IPS DF 6.9 (cell line): ENCODE data around the gene DNM1L.

ENCODE experiments used
- DNase-seq: peaks from one replicate; pipeline ENCODE4 v3.0.0-alpha.2; 2013; ENCODE audit warnings: low read depth, low spot score
- H3K27ac ChIP-seq: one replicate; pipeline ENCODE4 v1.5.1; 2013; ENCODE audit warnings: low read length, control low read depth
- H3K27me3 ChIP-seq: 2 replicates; pipeline ENCODE4 v1.6.1; 2013; ENCODE audit warnings: mild to moderate bottlenecking, low read length; ENCODE audit not compliant: control insufficient read depth, insufficient read depth
- H3K36me3 ChIP-seq: 2 replicates; pipeline ENCODE4 v1.6.1; 2013; ENCODE audit warnings: low read length; ENCODE audit not compliant: control insufficient read depth, insufficient read depth
- H3K4me1 ChIP-seq: 2 replicates; pipeline ENCODE4 v1.6.1; 2013; ENCODE audit warnings: low read length; ENCODE audit not compliant: control insufficient read depth, insufficient read depth
- H3K4me3 ChIP-seq: 2 replicates; pipeline ENCODE4 v1.5.1; 2013; ENCODE audit warnings: mild to moderate bottlenecking, low read length
- H3K9me3 ChIP-seq: 2 replicates; pipeline ENCODE4 v1.6.1; 2013; ENCODE audit warnings: low read length, inconsistent platforms; ENCODE audit not compliant: control insufficient read depth, insufficient read depth
- WGBS: extraction: QIAGEN DNeasy Blood & Tissue Kit; methylation state at CpG from one replicate; pipeline ENCODE4 v1.1.7; 2013; ENCODE audit warnings: mixed read lengths, missing lambda C conversion rate; ENCODE audit not compliant: insufficient read length, insufficient coverage; 5-methylcytosine and 5-hydroxymethylcytosine counted together

Gene DNM1L

GRCh38 chr12:32777159-32777558, 98.1 kb downstream of the DNM1L start:
- WGBS = no CpG with 5 or more reads among the region's 5 CpGs
- no peak for DNase-seq
- no peak overlapping the region for H3K27ac ChIP-seq
- H3K27me3 ChIP-seq = no peaks in the 10 kb centered on the region
- H3K4me1 ChIP-seq = no peaks in the 10 kb centered on the region
- H3K4me3 ChIP-seq = no peak overlapping the region
- H3K36me3 ChIP-seq = no peaks in the 10 kb centered on the region
- H3K9me3 ChIP-seq = no peaks in the 10 kb centered on the region

- H3K27ac ChIP-seq = no peak overlapping the region
- no peak for DNase-seq
- no CpG with 5 or more reads among the region's 6 CpGs for WGBS
- no peak overlapping the region for H3K4me3 ChIP-seq
- no peaks in the 10 kb centered on the region for H3K9me3 ChIP-seq
- H3K4me1 ChIP-seq = no peaks in the 10 kb centered on the region
- H3K27me3 ChIP-seq = no peaks in the 10 kb centered on the region
- no peaks in the 10 kb centered on the region for H3K36me3 ChIP-seq
These were observed 98.6 kb downstream of the DNM1L start for GRCh38 chr12:32777691-32778175.

DNA sequence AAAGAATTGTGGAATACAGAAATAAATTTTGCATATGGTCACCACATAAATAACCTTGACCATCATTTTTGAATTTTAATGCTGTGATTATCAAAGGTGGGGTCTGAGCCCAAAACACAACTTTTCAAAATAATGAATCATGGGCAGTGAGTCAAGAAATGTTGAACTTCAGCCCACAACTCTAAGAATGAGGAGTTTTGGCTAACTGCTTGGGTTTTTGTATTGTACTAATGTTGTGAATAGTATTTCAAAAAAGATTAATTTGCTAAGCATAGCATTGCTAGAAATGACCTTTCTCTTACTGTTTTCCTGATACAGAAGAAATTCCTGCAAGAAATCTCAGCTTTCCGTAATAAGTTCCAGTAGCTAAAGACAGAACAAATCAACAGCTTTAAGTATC, 101.0 kb downstream of the DNM1L start:
- no peak for DNase-seq
- H3K4me1 ChIP-seq = no peaks in the 10 kb centered on the region
- H3K27ac ChIP-seq = no peak overlapping the region
- H3K4me3 ChIP-seq = no peak overlapping the region
- no peaks in the 10 kb centered on the region for H3K9me3 ChIP-seq
- no peaks in the 10 kb centered on the region for H3K27me3 ChIP-seq
- no CpG with 5 or more reads among the region's 1 CpG for WGBS
- no peaks in the 10 kb centered on the region for H3K36me3 ChIP-seq

DNA sequence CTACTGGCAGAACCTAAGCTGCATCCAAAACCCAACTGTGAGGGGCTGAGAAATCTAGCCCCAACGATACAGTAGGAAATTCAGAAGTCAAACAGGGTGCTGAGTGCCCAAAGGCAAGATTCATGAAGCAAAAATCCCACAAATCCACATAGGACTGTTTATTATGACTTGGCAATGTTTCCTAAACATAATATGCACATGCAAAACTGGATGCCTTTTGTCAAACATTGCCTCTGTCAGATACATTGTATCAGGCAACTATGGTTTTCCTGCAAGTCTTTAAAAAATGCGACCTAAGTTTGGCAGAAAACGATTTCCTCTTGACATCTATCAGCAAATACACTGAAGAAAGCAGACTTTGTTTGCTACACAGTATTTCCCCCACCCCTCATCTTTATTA, 103.9 kb downstream of the DNM1L start:
- Histone ChIP-seq H3K36me3 (no peaks in the 10 kb centered on the region), H3K9me3 (no peaks in the 10 kb centered on the region), H3K4me3 (no peak overlapping the region), H3K27me3 (no peaks in the 10 kb centered on the region), H3K27ac (no peak overlapping the region), H3K4me1 (no peaks in the 10 kb centered on the region)
- DNase-seq = no peak
- no CpG with 5 or more reads among the region's 3 CpGs for WGBS

DNA sequence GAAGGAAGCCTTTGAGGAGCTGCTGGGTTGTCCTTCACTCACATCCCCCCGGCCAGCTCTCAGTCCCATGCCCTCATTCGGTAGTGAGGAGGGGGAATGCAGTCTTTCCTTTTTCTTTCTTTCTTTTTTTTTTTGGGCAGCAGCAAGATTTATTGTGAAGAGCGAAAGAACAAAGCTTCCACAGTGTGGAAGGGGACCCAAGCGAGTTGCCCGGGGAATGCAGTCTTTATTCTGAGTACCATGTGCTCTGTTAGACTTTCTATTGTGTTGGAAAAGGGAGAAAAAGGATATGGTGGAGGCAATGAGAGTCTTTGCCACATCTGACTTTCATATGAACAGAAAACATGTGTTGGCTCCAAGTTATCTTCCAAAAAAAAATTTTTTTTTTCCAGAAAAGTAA, 106.5 kb downstream of the DNM1L start:
- H3K9me3 ChIP-seq = no peaks in the 10 kb centered on the region
- no peaks in the 10 kb centered on the region for H3K4me1 ChIP-seq
- no peak overlapping the region for H3K4me3 ChIP-seq
- no CpG with 5 or more reads among the region's 5 CpGs for WGBS
- no peaks in the 10 kb centered on the region for H3K36me3 ChIP-seq
- no peak overlapping the region for H3K27ac ChIP-seq
- no peaks in the 10 kb centered on the region for H3K27me3 ChIP-seq
- no peak for DNase-seq

- no peak overlapping the region for H3K4me3 ChIP-seq
- no peaks in the 10 kb centered on the region for H3K27me3 ChIP-seq
- no peak for DNase-seq
- H3K36me3 ChIP-seq = peaks cover 4% of the 10 kb centered on the region; the same call in 1 of the 2 replicates
- no peaks in the 10 kb centered on the region for H3K9me3 ChIP-seq
- WGBS = no CpG with 5 or more reads among the region's 4 CpGs
- no peak overlapping the region for H3K27ac ChIP-seq
- no peaks in the 10 kb centered on the region for H3K4me1 ChIP-seq
These were observed 109.3 kb downstream of the DNM1L start for GRCh38 chr12:32788405-32788804.

DNA sequence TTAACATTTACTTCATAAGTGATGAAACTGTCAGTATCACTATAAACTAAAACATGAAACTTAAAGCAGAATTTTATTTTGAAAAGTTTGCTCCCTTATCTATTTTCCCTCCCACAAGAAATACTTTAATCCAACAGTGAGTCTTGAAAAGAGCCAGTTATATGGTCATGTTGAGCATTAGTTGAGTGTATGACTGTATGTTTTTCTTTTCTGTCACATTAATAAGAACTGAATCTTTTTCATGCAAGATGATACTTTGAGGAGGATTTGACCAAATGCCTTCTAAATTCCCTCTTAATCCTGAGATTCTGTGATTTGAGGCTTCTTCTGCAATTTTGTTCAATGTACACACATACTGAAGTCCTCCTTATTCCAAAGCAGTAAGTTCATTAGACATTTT, 110.3 kb downstream of the DNM1L start:
- H3K27ac ChIP-seq = no peak overlapping the region
- H3K4me1 ChIP-seq = no peaks in the 10 kb centered on the region
- H3K4me3 ChIP-seq = no peak overlapping the region

DNA sequence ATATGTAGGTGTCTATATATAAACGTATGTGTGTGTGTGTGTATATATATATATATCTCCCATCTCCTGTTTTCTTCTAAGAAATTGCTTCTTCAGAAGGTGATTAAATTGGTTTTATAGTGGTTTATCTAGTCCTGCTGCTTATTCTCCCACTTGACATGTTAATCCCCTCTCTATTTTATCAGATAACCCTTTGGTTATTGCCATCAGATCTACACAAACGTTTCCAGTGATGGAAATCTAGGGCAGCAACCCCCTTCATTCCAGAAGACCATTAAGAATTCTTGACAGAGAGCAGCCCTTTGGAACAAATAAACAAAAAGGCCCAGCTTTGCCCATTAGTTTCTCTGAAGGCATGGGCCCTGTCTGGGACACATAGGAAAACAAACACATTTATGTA, 110.8 kb downstream of the DNM1L start:
- Histone ChIP-seq H3K9me3 (no peaks in the 10 kb centered on the region), H3K4me3 (no peak overlapping the region), H3K36me3 (peaks cover 4% of the 10 kb centered on the region; the same call in 1 of the 2 replicates), H3K27ac (no peak overlapping the region), H3K4me1 (no peaks in the 10 kb centered on the region), H3K27me3 (no peaks in the 10 kb centered on the region)
- WGBS = no CpG with 5 or more reads among the region's 2 CpGs
- no peak for DNase-seq

More for the DNA sequence above, 110.3 kb downstream of the DNM1L start:
- Histone ChIP-seq H3K36me3 (peaks cover 4% of the 10 kb centered on the region; the same call in 1 of the 2 replicates), H3K9me3 (no peaks in the 10 kb centered on the region), H3K27me3 (no peaks in the 10 kb centered on the region)
- no peak for DNase-seq

GRCh38 chr12:32794281-32794680, 115.2 kb downstream of the DNM1L start:
- Histone ChIP-seq H3K4me3 (no peak overlapping the region), H3K27me3 (no peaks in the 10 kb centered on the region), H3K36me3 (peaks cover 4% of the 10 kb centered on the region; the same call in 1 of the 2 replicates), H3K4me1 (no peaks in the 10 kb centered on the region), H3K9me3 (no peaks in the 10 kb centered on the region), H3K27ac (no peak overlapping the region)
- no CpG with 5 or more reads among the region's 4 CpGs for WGBS
- DNase-seq = no peak
